ENCODE results near the gene ANKFN1.
A peak's percentile ranks its signal among the peaks of the same experiment; 100 is the strongest.

ANKFN1 gene

GRCh38 chr17:56152874-56153602, at the start of gene ANKFN1:
Gene ANKFN1 (plus strand): TSS chr17:56153475. CDS start chr17:56212668, 59,193 bp downstream.
- no peak for DNase-seq (ENCODE audit: low read depth)

- DNase-seq (ENCODE audit: low read depth): no peak
Observed at GRCh38 chr17:56108811-56109284, 44.4 kb upstream of the ANKFN1 start.

GRCh38 chr17:56109836-56110235, 43.4 kb upstream of the ANKFN1 start:
- no peak for DNase-seq (ENCODE audit: low read depth)

- DNase-seq (ENCODE audit: low read depth): no peak
Observed at GRCh38 chr17:56110463-56111135, 42.7 kb upstream of the ANKFN1 start.

GRCh38 chr17:56111706-56112485, 41.4 kb upstream of the ANKFN1 start:
- peak; percentile 34 for DNase-seq (ENCODE audit: low read depth)

GRCh38 chr17:56113486-56113885, 39.8 kb upstream of the ANKFN1 start:
- DNase-seq (ENCODE audit: low read depth): no peak

GRCh38 chr17:56114469-56114868, 38.8 kb upstream of the ANKFN1 start:
- DNase-seq (ENCODE audit: low read depth): no peak

GRCh38 chr17:56119191-56119590, 34.1 kb upstream of the ANKFN1 start:
- no peak for DNase-seq (ENCODE audit: low read depth)

- DNase-seq (ENCODE audit: low read depth): no peak
Observed at GRCh38 chr17:56119936-56120335, 33.3 kb upstream of the ANKFN1 start.

GRCh38 chr17:56121191-56122051, 31.9 kb upstream of the ANKFN1 start:
- peak; percentile 14 for DNase-seq (ENCODE audit: low read depth)

- peak; percentile 74 for DNase-seq (ENCODE audit: low read depth)
Observed at GRCh38 chr17:56125830-56126819, 27.1 kb upstream of the ANKFN1 start.

GRCh38 chr17:56130026-56130425, 23.2 kb upstream of the ANKFN1 start:
- DNase-seq (ENCODE audit: low read depth): no peak

- no peak for DNase-seq (ENCODE audit: low read depth)
Observed at GRCh38 chr17:56130631-56131030, 22.6 kb upstream of the ANKFN1 start.

- peak; percentile 24 for DNase-seq (ENCODE audit: low read depth)
Observed at GRCh38 chr17:56131431-56131830, 21.8 kb upstream of the ANKFN1 start.

- no peak for DNase-seq (ENCODE audit: low read depth)
Observed at GRCh38 chr17:56136301-56136700, 17.0 kb upstream of the ANKFN1 start.

- DNase-seq (ENCODE audit: low read depth): no peak
Observed at GRCh38 chr17:56141046-56141839, 12.0 kb upstream of the ANKFN1 start.

GRCh38 chr17:56142325-56142724, 10.9 kb upstream of the ANKFN1 start:
- peak; percentile 96 for DNase-seq (ENCODE audit: low read depth)

- no peak for DNase-seq (ENCODE audit: low read depth)
Observed at GRCh38 chr17:56142781-56143180, 10.5 kb upstream of the ANKFN1 start.

- DNase-seq (ENCODE audit: low read depth): no peak
Observed at GRCh38 chr17:56144223-56144622, 9.1 kb upstream of the ANKFN1 start.

GRCh38 chr17:56146534-56146933, 6.7 kb upstream of the ANKFN1 start:
- DNase-seq (ENCODE audit: low read depth): no peak
